Measurements from ENCODE around the gene RBCK1. TPM values are rescaled to one million over a fixed set of nuclear protein-coding genes. Genes with fewer than 3 reads are reported as not detected.
"Not testable (repeated sequence)": the region's sequence is repeated elsewhere in the genome, so short reads cannot be mapped to it uniquely, and the experiment has no call there.

RBCK1 gene
- total RNA-seq, 1 donor from 2014 or later: 111 TPM

- no peak for DNase-seq (ENCODE audit: low spot score in 2 of 2, unreplicated experiment in 2 of 2)
- H3K9me3 Mint-ChIP-seq: peaks cover 56% of the 10 kb centered on the region
- peaks cover 25% of the 10 kb centered on the region for H3K36me3 Mint-ChIP-seq
- no peaks in the 10 kb centered on the region for H3K27me3 Mint-ChIP-seq (ENCODE audit: low read depth)
- H3K4me3 Mint-ChIP-seq: no peak overlapping the region
- no peak for TF ChIP-seq CTCF (IDR thresholded peaks at IDR 0.05; ENCODE audit: unreplicated experiment)
- H3K27ac Mint-ChIP-seq: no peak overlapping the region
- H3K4me1 Mint-ChIP-seq: no peaks in the 10 kb centered on the region
These were observed 64.2 kb downstream of the RBCK1 start for GRCh38 chr20:472137-472846.

GRCh38 chr20:472889-473292, 64.8 kb downstream of the RBCK1 start:
- Mint-ChIP-seq H3K27me3 (ENCODE audit: low read depth) (no peaks in the 10 kb centered on the region), H3K27ac (no peak overlapping the region), H3K4me1 (no peaks in the 10 kb centered on the region), H3K36me3 (peaks cover 24% of the 10 kb centered on the region), H3K9me3 (peaks cover 53% of the 10 kb centered on the region), H3K4me3 (no peak overlapping the region)
- TF ChIP-seq CTCF (IDR thresholded peaks at IDR 0.05; ENCODE audit: unreplicated experiment): no peak
- DNase-seq (ENCODE audit: low spot score in 2 of 2, unreplicated experiment in 2 of 2): no peak

GRCh38 chr20:474581-474980, 66.5 kb downstream of the RBCK1 start:
- Mint-ChIP-seq H3K9me3 (peaks cover 39% of the 10 kb centered on the region), H3K4me3 (no peak overlapping the region), H3K27me3 (ENCODE audit: low read depth) (no peaks in the 10 kb centered on the region), H3K4me1 (peaks cover 2% of the 10 kb centered on the region), H3K36me3 (peaks cover 28% of the 10 kb centered on the region), H3K27ac (no peak overlapping the region)
- DNase-seq (ENCODE audit: low spot score in 2 of 2, unreplicated experiment in 2 of 2): no peak
- no peak for TF ChIP-seq CTCF (IDR thresholded peaks at IDR 0.05; ENCODE audit: unreplicated experiment)

GRCh38 chr20:475463-476357, 67.6 kb downstream of the RBCK1 start:
- Mint-ChIP-seq H3K27me3 (ENCODE audit: low read depth) (no peaks in the 10 kb centered on the region), H3K4me3 (no peak overlapping the region), H3K9me3 (peaks cover 27% of the 10 kb centered on the region), H3K4me1 (peaks cover 2% of the 10 kb centered on the region), H3K27ac (peak overlapping the region; percentile 83), H3K36me3 (peaks cover 28% of the 10 kb centered on the region)
- TF ChIP-seq CTCF (IDR thresholded peaks at IDR 0.05; ENCODE audit: unreplicated experiment): no peak
- DNase-seq (ENCODE audit: low spot score in 2 of 2, unreplicated experiment in 2 of 2): no peak

- Mint-ChIP-seq H3K9me3 (peaks cover 18% of the 10 kb centered on the region), H3K36me3 (peaks cover 27% of the 10 kb centered on the region)
- not testable (repeated sequence) for H3K4me3 Mint-ChIP-seq; H3K4me1 Mint-ChIP-seq; H3K27ac Mint-ChIP-seq; DNase-seq (ENCODE audit: low spot score in 2 of 2, unreplicated experiment in 2 of 2); H3K27me3 Mint-ChIP-seq (ENCODE audit: low read depth)
These were observed 68.6 kb downstream of the RBCK1 start for GRCh38 chr20:476561-477249.

All from mesothelial cell of epicardium (in vitro differentiated cells).